GM18499 (cell line): ENCODE results near the gene ZMIZ1.

Experiments used
- ATAC-seq: cut with Tn5 transposase; IDR thresholded peaks from one replicate; pipeline ENCODE4 v1.9.1; 2021; ENCODE audit warnings: moderate number of reproducible peaks; ENCODE audit not compliant: insufficient read depth, unreplicated experiment

ZMIZ1 gene

GRCh38 chr10:79049931-79050895 lies 18.6 kb upstream of the ZMIZ1 start:
- no peak for ATAC-seq

DNA sequence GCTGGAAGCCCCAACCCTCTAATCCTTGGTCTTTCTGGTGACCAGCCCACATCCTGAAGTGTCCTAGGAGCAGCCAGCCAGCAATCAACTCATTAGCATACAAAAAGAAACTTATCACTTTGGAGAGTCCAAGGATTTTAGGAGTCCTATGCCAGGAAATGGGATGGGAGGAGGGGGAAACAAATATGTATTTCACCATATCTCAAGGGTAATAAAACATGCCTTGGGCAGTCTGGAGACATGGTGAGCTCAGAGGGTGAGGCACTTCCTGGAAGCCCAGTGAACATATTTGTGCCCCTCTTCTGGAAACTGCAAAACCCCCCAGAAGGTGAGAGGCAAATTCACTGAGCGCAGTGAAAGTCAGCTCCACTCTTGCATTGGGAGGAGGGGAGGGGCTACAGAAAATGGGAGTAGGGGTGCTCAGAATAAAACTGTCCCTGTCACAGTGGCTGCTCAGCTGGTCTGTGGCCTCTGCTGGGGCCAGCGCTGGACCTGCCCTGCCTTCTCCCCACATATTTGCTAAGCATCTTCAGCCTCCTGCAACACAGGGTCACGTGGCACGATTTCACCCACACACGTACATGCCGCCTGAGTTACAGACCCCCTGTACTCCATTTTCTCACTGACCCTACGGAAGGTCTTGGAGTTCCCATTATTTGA lies 17.7 kb upstream of the ZMIZ1 start:
- no peak for ATAC-seq

GRCh38 chr10:79051766-79052165 lies 17.0 kb upstream of the ZMIZ1 start:
- ATAC-seq = no peak

DNA sequence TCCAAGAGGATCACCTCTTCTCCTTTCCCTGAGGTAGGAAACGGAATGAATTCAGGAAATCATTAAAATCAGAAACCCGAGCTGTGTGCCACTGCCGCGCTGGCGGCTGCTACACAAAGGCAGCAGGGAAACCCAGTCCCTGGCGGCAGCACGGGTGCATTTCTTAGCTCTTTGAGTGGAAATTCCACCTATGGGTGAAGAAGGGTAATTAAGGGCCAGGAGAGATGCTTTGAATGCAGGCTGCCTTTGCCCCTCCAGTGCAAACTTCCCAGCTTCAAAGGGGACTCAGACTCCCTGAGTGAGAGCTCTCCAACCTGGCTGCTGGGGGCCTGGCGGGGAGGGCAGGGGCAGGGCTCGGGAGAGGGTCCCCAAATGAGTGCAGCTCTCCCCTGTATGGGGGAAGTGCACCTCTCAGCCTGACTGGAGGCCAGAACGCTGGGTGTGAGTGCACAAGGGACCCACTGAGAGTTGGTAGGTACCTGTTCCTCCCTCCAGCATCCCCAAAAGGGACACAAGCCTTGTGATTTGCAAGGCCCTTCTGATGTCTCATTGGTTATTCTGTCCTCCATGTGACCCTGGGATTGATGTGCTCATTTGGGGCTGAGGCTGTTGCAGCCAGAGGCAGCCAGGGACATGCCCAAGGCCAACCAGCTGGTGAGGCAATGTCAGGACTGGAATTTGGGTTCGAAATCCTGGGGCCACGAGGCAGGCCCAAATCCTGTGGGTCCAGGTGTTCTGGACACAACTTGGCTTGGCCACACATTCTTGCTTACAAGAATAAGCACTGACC lies 16.3 kb upstream of the ZMIZ1 start:
- no peak for ATAC-seq

- ATAC-seq = no peak
Measured at GRCh38 chr10:79053081-79053434, 15.7 kb upstream of the ZMIZ1 start.

DNA sequence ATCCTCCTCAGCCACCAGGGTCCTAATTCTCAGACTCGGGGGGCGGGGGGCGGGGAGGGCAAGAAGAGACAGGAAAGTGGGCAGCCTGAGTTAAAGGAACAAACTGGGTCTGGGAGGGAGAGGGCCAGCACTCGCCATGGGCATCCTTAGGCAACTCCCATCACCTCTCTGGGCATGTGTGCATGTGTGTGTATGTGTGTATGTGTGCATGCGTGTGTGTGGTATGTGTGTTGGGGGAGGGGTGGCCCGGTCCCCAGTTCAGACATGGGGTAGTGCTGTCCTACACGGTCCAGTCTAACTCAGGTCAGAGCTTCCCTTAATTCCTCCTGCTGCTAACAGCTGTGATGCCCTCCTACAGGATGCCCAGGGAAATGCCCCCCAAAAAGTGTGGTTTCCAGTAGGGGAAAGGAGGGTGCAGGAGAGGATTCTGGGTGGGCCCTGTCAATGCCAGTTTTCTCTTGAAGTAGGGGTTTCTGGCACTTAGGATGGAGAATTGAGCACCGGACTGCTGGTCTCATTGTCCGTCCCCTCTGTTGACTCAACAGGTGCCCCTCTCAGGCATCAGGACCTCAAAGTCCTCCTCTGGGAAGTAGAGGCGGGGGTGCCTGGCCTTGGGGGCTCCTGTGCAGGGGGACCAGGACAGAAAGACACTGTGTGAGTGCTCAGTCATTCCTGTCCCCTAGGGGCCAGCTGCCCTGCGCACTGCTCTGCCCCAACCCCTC lies 15.1 kb upstream of the ZMIZ1 start:
- no peak for ATAC-seq

DNA sequence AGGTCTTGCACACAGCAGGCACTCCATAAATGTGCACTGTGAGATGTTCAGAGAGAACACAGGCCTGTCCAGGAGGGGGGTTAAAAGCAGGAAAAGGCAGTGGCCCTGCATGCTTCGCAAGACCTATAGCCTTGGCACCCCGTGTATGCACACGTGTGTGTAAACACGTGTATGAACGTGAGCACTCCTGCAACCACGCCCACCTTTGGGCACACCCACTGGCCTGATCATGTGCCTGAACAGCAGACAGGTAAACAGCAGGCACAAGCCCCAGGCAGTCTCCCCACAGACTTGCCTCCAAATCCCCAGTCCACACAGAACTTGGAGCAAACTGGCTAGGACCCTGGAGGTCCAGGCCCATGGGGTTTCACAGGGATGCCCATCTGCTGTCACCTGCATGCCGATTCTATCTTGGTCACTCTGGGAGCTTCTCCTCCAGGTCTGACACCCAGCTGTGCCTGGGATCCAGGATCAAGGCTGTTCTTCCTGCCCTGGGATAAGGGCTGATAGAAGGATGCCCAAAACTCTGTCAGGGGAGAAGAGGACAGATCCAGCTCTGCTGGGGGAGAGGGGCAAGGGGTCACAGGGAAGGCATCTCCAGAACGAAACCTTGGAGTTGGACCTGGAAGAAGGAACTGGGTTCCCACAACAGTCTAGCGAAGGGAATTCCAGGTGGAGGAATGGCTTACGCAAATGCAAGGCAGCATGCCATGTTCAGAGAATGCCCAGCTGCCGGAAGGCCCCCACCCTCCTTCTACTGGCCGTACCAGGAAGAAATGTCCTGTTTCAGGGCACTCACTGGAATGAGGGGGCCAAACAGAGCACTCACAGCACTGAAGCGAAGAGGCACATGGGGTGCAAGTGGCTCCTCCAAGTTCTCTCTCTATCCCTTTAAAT lies 14.3 kb upstream of the ZMIZ1 start:
- ATAC-seq = no peak

GRCh38 chr10:79055100-79055782 lies 13.5 kb upstream of the ZMIZ1 start:
- no peak for ATAC-seq

DNA sequence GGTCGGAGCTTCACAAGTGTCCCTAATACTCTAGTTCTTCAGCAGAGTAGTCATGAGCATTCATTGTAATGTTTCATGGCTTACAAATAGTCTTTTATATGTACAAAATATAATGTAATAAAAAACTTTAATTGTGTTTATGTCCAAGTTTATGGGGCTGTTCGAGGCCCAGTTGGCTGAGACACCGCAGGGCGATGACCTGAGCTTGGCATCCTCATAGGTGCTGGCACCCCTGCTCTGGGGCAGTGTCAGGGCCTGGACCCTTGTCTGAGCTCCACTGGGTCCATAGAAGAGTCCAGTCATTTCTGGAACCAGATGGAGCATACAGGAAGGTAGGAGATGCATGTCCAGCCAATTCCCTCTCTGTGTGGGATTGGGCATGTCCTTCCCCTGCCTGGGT lies 12.9 kb upstream of the ZMIZ1 start:
- ATAC-seq = no peak

- no peak for ATAC-seq
Measured at GRCh38 chr10:79056361-79056735, 12.4 kb upstream of the ZMIZ1 start.

GRCh38 chr10:79056736-79057391 lies 11.9 kb upstream of the ZMIZ1 start:
- ATAC-seq = no peak

GRCh38 chr10:79057481-79058275 lies 11.1 kb upstream of the ZMIZ1 start:
- ATAC-seq = no peak

GRCh38 chr10:79058899-79059841 lies 9.6 kb upstream of the ZMIZ1 start:
- no peak for ATAC-seq

GRCh38 chr10:79059859-79060379 lies 8.8 kb upstream of the ZMIZ1 start:
- no peak for ATAC-seq

DNA sequence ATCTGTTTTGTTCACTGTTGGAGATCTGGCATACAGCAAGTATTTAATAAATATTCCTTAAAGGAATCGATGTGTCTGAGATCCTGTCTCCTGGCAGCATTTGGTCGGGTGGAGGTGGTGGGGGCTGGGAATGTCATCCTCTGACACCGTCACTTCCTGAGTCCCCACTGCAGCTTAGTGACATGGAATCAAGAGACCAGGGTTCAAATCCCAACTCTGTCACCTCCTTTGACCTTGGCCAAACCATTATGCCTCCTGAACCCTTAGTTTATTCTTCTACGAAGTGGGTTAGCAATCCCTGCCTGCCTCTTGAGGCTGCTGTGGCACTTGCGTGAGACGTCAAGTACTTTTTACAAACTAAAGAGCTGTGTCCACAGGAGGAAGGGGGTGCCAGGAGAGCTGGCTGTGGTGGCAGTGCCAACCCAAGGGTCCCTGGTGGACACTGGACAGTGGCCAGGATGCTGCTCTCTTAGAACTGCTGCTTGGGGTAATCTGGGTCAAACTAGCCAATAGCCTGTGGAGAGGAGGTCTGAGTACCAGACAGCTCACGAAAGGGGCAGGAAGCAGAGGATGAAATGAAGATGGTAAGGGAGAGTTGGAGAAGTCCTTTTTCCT lies 8.0 kb upstream of the ZMIZ1 start:
- no peak for ATAC-seq
